GM21786 (cell line): ENCODE results near the gene CPM.
"Not testable (repeated sequence)": the region's sequence is repeated elsewhere in the genome, so short reads cannot be mapped to it uniquely, and the experiment has no call there.

Experiments
- ATAC-seq: cut with Tn5 transposase; IDR thresholded peaks from one replicate; pipeline ENCODE4 v1.9.1; 2021; ENCODE audit not compliant: unreplicated experiment

CPM gene

GRCh38 chr12:68854554-68854953, 78.4 kb downstream of the CPM start:
- ATAC-seq: no peak

- no peak for ATAC-seq
Observed at GRCh38 chr12:68854078-68854468, 78.9 kb downstream of the CPM start.

GRCh38 chr12:68853396-68854077, 79.4 kb downstream of the CPM start:
- ATAC-seq: no peak

GRCh38 chr12:68851592-68852306, 81.2 kb downstream of the CPM start:
- ATAC-seq: no peak

- ATAC-seq: no peak
Observed at GRCh38 chr12:68850390-68850789, 82.6 kb downstream of the CPM start.

- ATAC-seq: no peak
Observed at GRCh38 chr12:68846811-68847210, 86.2 kb downstream of the CPM start.

- no peak for ATAC-seq
Observed at GRCh38 chr12:68844788-68845695, 87.9 kb downstream of the CPM start.

GRCh38 chr12:68844318-68844745, 88.6 kb downstream of the CPM start:
- ATAC-seq: no peak

GRCh38 chr12:68842784-68843567, 90.0 kb downstream of the CPM start:
- ATAC-seq: no peak

GRCh38 chr12:68842123-68842522, 90.8 kb downstream of the CPM start:
- no peak for ATAC-seq

- no peak for ATAC-seq
Observed at GRCh38 chr12:68841717-68842116, 91.3 kb downstream of the CPM start.

GRCh38 chr12:68841175-68841574, 91.8 kb downstream of the CPM start:
- not testable (repeated sequence) for ATAC-seq

- ATAC-seq: no peak
Observed at GRCh38 chr12:68839183-68840147, 93.5 kb downstream of the CPM start.

- ATAC-seq: no peak
Observed at GRCh38 chr12:68838046-68838886, 94.7 kb downstream of the CPM start.

GRCh38 chr12:68837215-68837614, 95.8 kb downstream of the CPM start:
- ATAC-seq: no peak

- ATAC-seq: no peak
Observed at GRCh38 chr12:68835333-68835908, 97.5 kb downstream of the CPM start.

- ATAC-seq: no peak
Observed at GRCh38 chr12:68833508-68833907, 99.5 kb downstream of the CPM start.

GRCh38 chr12:68832504-68832867, 100.5 kb downstream of the CPM start:
- ATAC-seq: no peak
